Measurements from ENCODE around the gene CSF1R. TPM values are rescaled to one million over a fixed set of nuclear protein-coding genes. Genes with fewer than 3 reads are reported as not detected.
A peak's percentile ranks its signal among the peaks of the same experiment; 100 is the strongest.

CSF1R gene
- total and polyA plus RNA-seq, 2 donors from 2014 or later = 7.5 to 55.8 TPM

DNA sequence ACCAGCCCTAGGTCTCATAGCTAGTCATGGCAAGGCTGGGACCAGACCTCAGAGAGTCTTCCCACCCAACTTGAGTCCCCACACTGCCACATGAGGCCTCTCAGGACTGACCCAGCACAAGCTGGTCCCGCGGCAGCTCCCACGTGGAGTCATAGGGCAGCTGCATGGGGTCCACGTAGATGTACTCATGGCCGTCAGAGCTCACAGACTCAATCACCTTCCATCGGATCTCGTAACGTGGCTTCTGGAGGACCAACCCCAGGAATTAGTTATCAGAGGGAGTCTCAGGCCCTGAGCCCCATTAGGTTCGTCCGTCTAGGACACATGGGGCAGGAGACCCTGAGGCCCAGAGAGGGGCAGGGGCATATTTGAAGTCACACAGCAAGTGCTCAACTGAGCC is 39.0 kb upstream of the CSF1R start:
- no peak for TF ChIP-seq CTCF (IDR thresholded peaks at IDR 0.05; ENCODE audit: borderline replicate concordance, extremely low read depth, insufficient read depth)
- DNase-seq (peak in 1 of 5 donors; percentile 50), FAIRE-seq (no peak)
- no peak overlapping the region for H3K4me3 ChIP-seq (ENCODE audit: low read length in 3 of 3)
- no peaks in the 10 kb centered on the region for H3K9me3 ChIP-seq (ENCODE audit: control insufficient read depth in 2 of 3, insufficient read depth in 1 of 3, low read length in 3 of 3)
- H3K27me3 ChIP-seq (ENCODE audit: control insufficient read depth, insufficient read depth, low read length) = no peaks in the 10 kb centered on the region
- H3K4me1 ChIP-seq (ENCODE audit: control insufficient read depth in 2 of 3, insufficient read depth in 2 of 3, low read depth in 1 of 3, low read length in 3 of 3) = peaks cover 0 to 10% (median 7%) of the 10 kb centered on the region in 3 donors
- H3K27ac ChIP-seq (ENCODE audit: low read depth in 2 of 2, low read length in 2 of 2) = no peak overlapping the region
- intact Hi-C loops (cut with DNase I) = no loop called here
- H3K36me3 ChIP-seq (ENCODE audit: control insufficient read depth in 2 of 3, insufficient read depth in 3 of 3, low read length in 3 of 3) = peaks cover 6 to 13% (median 7%) of the 10 kb centered on the region in 3 donors
- H3K9ac ChIP-seq (ENCODE audit: low read length in 3 of 3) = no peak overlapping the region

DNA sequence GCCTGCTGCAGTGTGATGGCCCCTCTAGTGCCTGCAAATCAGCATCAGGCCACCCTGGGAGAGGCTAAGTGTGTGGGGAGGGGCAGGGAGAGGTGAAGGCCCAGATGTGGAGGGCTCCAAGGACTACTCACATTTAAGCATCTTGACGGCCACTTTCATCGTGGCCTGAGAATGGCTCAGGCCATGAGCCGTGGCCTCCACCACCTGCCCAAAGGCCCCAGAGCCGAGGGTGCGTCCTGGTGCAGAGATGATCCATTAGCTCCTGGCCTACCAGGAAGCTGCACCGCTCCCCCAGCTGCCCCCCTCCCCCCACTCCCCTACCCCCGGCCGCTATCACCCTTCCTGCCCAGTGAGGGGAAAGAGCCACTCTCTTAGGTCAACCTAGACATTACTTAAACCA is 38.2 kb upstream of the CSF1R start:
- H3K4me3 ChIP-seq (ENCODE audit: low read length in 3 of 3) = no peak overlapping the region
- TF ChIP-seq CTCF (IDR thresholded peaks at IDR 0.05; ENCODE audit: borderline replicate concordance, extremely low read depth, insufficient read depth) = no peak
- DNase-seq (peak in 1 of 5 donors; percentile 18), FAIRE-seq (no peak)
- no peaks in the 10 kb centered on the region for H3K27me3 ChIP-seq (ENCODE audit: control insufficient read depth, insufficient read depth, low read length)
- intact Hi-C loops (cut with DNase I) = no loop called here
- no peaks in the 10 kb centered on the region for H3K9me3 ChIP-seq (ENCODE audit: control insufficient read depth in 2 of 3, insufficient read depth in 1 of 3, low read length in 3 of 3)
- H3K9ac ChIP-seq (ENCODE audit: low read length in 3 of 3) = no peak overlapping the region
- peaks cover 5 to 11% (median 5%) of the 10 kb centered on the region in 3 donors for H3K36me3 ChIP-seq (ENCODE audit: control insufficient read depth in 2 of 3, insufficient read depth in 3 of 3, low read length in 3 of 3)
- peaks cover 0 to 3% (median 1%) of the 10 kb centered on the region in 3 donors for H3K4me1 ChIP-seq (ENCODE audit: control insufficient read depth in 2 of 3, insufficient read depth in 2 of 3, low read depth in 1 of 3, low read length in 3 of 3)
- no peak overlapping the region for H3K27ac ChIP-seq (ENCODE audit: low read depth in 2 of 2, low read length in 2 of 2)

- TF ChIP-seq CTCF (IDR thresholded peaks at IDR 0.05; ENCODE audit: borderline replicate concordance, extremely low read depth, insufficient read depth) = no peak
These were observed 37.8 kb upstream of the CSF1R start for GRCh38 chr5:150124111-150124557.

DNA sequence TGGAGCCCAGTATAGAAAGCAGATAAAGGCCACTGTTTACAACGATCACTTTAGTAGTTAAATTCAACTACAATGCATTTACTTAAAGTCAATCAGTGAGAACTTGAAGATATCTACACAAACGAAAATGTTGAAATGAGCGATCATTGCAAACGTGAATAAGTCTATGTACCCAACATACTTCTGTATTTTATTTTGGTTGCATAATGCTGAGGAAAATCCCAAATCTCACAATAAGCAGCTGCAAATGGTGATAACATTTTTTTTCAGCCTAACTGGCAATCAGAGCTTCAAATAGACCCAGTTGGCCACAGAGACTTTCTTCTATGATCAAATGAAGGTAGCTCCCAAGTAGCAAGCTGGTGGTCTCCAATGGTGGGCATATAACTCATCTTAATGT is 37.2 kb upstream of the CSF1R start:
- no peak overlapping the region for H3K4me3 ChIP-seq (ENCODE audit: low read length in 3 of 3)
- H3K9me3 ChIP-seq (ENCODE audit: control insufficient read depth in 2 of 3, insufficient read depth in 1 of 3, low read length in 3 of 3) = no peaks in the 10 kb centered on the region
- no peak for DNase-seq
- no peaks in the 10 kb centered on the region for H3K4me1 ChIP-seq (ENCODE audit: control insufficient read depth in 2 of 3, insufficient read depth in 2 of 3, low read depth in 1 of 3, low read length in 3 of 3)
- peaks cover 0 to under 1% (median 0%) of the 10 kb centered on the region in 3 donors for H3K36me3 ChIP-seq (ENCODE audit: control insufficient read depth in 2 of 3, insufficient read depth in 3 of 3, low read length in 3 of 3)
- intact Hi-C loops (cut with DNase I) = no loop called here
- H3K9ac ChIP-seq (ENCODE audit: low read length in 3 of 3) = no peak overlapping the region
- H3K27ac ChIP-seq (ENCODE audit: low read depth in 2 of 2, low read length in 2 of 2) = no peak overlapping the region
- no peaks in the 10 kb centered on the region for H3K27me3 ChIP-seq (ENCODE audit: control insufficient read depth, insufficient read depth, low read length)
- FAIRE-seq = no peak
- no peak for TF ChIP-seq CTCF (IDR thresholded peaks at IDR 0.05; ENCODE audit: borderline replicate concordance, extremely low read depth, insufficient read depth)

More at GRCh38 chr5:150124111-150124557, 37.8 kb upstream of the CSF1R start:
- intact Hi-C loops (cut with DNase I) = no loop called here
- Histone ChIP-seq H3K9me3 (ENCODE audit: control insufficient read depth in 2 of 3, insufficient read depth in 1 of 3, low read length in 3 of 3) (no peaks in the 10 kb centered on the region), H3K4me3 (ENCODE audit: low read length in 3 of 3) (no peak overlapping the region), H3K36me3 (ENCODE audit: control insufficient read depth in 2 of 3, insufficient read depth in 3 of 3, low read length in 3 of 3) (peaks cover under 1 to 7% (median 2%) of the 10 kb centered on the region in 3 donors), H3K27me3 (ENCODE audit: control insufficient read depth, insufficient read depth, low read length) (no peaks in the 10 kb centered on the region), H3K27ac (ENCODE audit: low read depth in 2 of 2, low read length in 2 of 2) (no peak overlapping the region), H3K4me1 (ENCODE audit: control insufficient read depth in 2 of 3, insufficient read depth in 2 of 3, low read depth in 1 of 3, low read length in 3 of 3) (no peaks in the 10 kb centered on the region), H3K9ac (ENCODE audit: low read length in 3 of 3) (no peak overlapping the region)
- FAIRE-seq (no peak), DNase-seq (peak in 1 of 5 donors; percentile 73)

Measured in kidney (tissue), 14 donors.